ENCODE measurements around the gene HEPHL1. TPM values are rescaled to one million over a fixed set of nuclear protein-coding genes. Genes with fewer than 3 reads are reported as not detected.

HEPHL1 gene
- total and polyA plus RNA-seq, 2 experiments from 2014 or later, result 0.07 to 0.21 TPM

- TF ChIP-seq ZNF462 (CRISPR knock-in tag; IDR thresholded peaks at IDR 0.05) (no peak), EZH2phosphoT487 (IDR thresholded peaks at IDR 0.05; ENCODE audit: unreplicated experiment) (no peak), EZH2 (IDR thresholded peaks at IDR 0.05; ENCODE audit: low read depth, unreplicated experiment) (no peak)
These were observed 79.1 kb downstream of the HEPHL1 start (continued) for GRCh38 chr11:94100253-94100652.

GRCh38 chr11:94103471-94103870 lies 82.3 kb downstream of the HEPHL1 start:
- Mint-ChIP-seq H3K9me3 (peaks cover 29% of the 10 kb centered on the region), H3K36me3 (ENCODE audit: low read depth) (peaks cover 34% of the 10 kb centered on the region), H3K4me1 (peaks cover 6% of the 10 kb centered on the region; the same call in 2 of the 3 replicates), H3K27me3 (ENCODE audit: insufficient read depth, low read depth, poor library complexity) (no peaks in the 10 kb centered on the region), H3K27ac (no peak overlapping the region), H3K4me3 (no peak overlapping the region)
- no peak for ATAC-seq
- no peaks in the 10 kb centered on the region for H3F3A ChIP-seq (replicated peaks; ENCODE audit: low read depth)
- H3K4me2 ChIP-seq, result no peak overlapping the region
- no peaks in the 10 kb centered on the region; the same call in 1 of the 2 replicates for H3K36me3 ChIP-seq (ENCODE audit: insufficient read depth)
- peaks cover 12% of the 10 kb centered on the region for H3K9me2 ChIP-seq (ENCODE audit: insufficient read depth)
- DNase-seq (ENCODE audit: low spot score), result no peak
- H3K4me1 ChIP-seq (ENCODE audit: insufficient read depth), result no peaks in the 10 kb centered on the region
- H3K27me3 ChIP-seq (ENCODE audit: insufficient read depth), result no peaks in the 10 kb centered on the region
- no peaks in the 10 kb centered on the region for H3K79me2 ChIP-seq (replicated peaks; ENCODE audit: insufficient read depth)
- H4K20me1 ChIP-seq (replicated peaks; ENCODE audit: insufficient read depth), result no peaks in the 10 kb centered on the region
- H3K27ac ChIP-seq (ENCODE audit: low read depth), result no peak overlapping the region
- no peak overlapping the region for H3K4me3 ChIP-seq
- H2AFZ ChIP-seq, result no peak overlapping the region
- TF ChIP-seq POLR2AphosphoS5 (IDR thresholded peaks at IDR 0.05; ENCODE audit: low read depth) (no peak), CTCF (conservative IDR thresholded peaks at IDR 0.05; ENCODE audit: low read depth in 2 of 2) (no peak), NANOG (IDR thresholded peaks at IDR 0.05; ENCODE audit: borderline replicate concordance) (no peak), EZH2 (IDR thresholded peaks at IDR 0.05; ENCODE audit: low read depth, unreplicated experiment) (no peak), ETS1 (IDR thresholded peaks at IDR 0.05) (no peak), JUNB (IDR thresholded peaks at IDR 0.05; ENCODE audit: unreplicated experiment) (no peak), STAT1 (IDR thresholded peaks at IDR 0.05; ENCODE audit: unreplicated experiment) (no peak), REST (IDR thresholded peaks at IDR 0.05; ENCODE audit: unreplicated experiment) (no peak), ZNF114 (CRISPR knock-in tag; IDR thresholded peaks at IDR 0.05) (no peak), EZH2phosphoT487 (IDR thresholded peaks at IDR 0.05; ENCODE audit: unreplicated experiment) (no peak), CREB1 (CRISPR knock-in tag; IDR thresholded peaks at IDR 0.05; ENCODE audit: low read depth) (no peak)
